Stimulated activated CD4-positive, alpha-beta T cell treated with anti-CD3 and anti-CD28 coated beads, Interleukin-4, amount 100 ng/mL, for 1 hour (primary cell): ENCODE results near the gene RIPOR1.

Experiments used
- DNase-seq: peaks from one replicate; pipeline ENCODE4 v3.0.0-alpha.2; 2020

The RIPOR1 gene

DNA sequence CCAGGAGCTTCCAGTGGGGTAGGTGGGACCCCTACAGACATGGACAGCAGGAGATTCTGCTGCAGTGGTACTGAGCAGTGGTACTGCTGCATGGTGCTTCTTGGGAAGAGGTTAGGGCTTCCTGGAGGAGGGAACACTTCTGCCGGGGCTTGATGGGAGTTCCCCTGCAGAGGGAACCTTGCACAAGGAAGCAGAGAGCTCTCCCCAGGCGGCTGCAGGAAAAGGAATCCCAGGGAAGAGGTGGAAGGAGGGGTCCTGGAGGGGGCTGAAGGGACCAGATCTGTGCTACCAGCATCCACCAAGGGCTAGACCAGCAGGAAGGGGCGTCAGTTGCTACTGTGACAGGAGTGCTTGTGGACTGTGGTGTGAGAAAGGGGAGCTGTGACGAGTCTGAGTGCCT is 10.6 kb downstream of the RIPOR1 start:
- DNase-seq = no peak

DNA sequence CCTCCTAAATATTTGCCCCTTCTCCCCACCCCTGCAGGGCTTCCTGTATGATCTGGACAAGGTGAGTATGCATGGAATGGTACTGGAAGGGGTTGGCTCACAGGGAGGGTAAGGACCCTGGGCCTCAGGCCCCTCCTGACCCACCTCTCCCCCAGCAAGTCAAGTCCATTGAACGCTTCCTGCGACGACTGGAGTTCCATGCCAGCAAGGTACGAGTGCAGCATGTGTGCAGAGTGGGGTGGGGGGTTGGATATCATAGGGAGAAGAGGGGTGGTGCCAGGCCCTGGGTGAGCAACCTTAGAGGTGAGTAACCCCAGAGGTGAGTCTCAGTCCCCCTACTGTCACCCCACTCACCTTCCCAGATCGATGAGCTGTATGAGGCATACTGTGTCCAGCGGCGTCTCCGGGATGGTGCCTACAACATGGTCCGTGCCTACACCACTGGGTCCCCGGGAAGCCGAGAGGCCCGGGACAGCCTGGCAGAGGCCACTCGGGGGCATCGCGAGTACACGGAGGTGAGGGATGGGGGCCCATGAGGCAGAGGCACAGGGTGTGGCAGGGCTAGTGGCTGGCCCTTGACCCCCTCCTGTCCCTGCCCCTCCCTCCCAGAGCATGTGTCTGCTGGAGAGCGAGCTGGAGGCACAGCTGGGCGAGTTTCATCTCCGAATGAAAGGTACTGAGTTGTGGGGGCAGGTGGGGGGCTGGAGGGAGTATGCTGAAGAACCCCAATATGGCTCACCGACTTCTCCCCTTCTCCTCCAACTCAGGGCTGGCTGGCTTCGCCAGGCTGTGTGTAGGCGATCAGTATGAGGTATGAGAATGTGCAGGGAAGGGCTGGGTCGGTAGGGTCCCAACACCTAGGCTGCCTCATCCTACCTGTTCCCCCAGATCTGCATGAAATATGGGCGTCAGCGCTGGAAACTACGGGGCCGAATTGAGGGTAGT is 11.3 kb downstream of the RIPOR1 start:
- DNase-seq = no peak

DNA sequence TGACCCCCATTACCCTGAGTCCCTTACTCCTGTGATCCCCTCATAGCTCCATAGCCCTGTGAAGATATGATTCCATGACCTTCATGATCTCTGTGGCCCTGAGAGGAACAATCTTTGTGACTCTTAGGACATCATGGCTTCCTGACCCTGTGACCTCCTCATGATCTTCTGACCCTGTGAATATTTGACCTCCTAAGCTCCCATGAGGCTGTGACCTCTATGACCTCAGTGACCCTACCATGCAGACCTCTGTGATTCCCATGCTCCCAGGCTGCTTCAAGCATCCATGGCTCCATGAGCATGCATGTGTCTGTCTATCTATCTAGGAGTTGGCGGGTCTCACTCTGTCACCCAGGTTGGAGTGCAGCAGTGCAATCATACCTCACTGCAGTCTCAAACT is 12.1 kb downstream of the RIPOR1 start:
- no peak for DNase-seq

DNA sequence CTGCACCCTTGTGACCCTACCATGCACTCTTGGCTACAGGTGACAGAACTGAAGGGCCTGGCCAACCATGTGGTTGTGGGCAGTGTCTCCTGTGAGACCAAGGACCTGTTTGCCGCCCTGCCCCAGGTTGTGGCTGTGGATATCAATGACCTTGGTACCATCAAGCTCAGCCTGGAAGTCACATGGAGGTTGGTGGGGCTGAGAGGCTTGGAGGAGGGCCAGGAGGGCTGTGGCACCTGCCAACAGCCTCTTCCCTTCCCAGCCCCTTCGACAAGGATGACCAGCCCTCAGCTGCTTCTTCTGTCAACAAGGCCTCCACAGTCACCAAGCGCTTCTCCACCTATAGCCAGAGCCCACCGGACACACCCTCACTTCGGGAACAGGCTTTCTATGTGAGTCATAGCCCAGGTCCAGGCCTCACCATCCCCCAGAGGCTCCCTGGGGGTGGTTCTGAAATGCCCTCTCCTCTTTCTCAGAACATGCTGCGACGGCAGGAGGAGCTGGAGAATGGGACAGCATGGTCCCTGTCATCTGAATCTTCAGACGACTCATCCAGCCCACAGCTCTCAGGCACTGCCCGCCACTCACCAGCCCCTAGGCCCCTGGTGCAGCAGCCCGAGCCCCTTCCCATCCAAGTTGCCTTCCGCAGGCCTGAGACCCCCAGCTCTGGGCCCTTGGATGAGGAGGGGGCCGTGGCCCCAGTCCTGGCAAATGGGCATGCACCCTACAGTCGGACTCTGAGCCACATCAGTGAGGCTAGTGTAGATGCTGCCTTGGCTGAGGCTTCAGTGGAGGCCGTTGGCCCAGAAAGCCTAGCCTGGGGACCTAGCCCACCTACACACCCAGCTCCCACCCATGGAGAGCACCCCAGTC is 13.0 kb downstream of the RIPOR1 start:
- DNase-seq = no peak

DNA sequence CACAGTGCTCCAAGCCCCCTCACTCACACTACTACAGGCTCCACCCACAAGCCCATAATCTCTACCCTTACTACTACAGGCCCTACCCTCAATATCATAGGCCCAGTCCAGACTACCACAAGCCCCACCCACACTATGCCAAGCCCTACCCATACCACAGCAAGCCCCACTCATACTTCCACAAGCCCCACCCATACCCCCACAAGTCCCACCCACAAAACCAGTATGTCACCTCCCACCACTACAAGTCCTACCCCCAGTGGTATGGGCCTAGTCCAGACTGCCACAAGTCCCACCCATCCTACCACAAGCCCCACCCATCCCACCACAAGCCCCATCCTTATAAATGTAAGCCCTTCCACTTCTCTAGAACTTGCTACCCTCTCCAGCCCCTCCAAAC is 13.8 kb downstream of the RIPOR1 start:
- DNase-seq = peak; percentile 56

DNA sequence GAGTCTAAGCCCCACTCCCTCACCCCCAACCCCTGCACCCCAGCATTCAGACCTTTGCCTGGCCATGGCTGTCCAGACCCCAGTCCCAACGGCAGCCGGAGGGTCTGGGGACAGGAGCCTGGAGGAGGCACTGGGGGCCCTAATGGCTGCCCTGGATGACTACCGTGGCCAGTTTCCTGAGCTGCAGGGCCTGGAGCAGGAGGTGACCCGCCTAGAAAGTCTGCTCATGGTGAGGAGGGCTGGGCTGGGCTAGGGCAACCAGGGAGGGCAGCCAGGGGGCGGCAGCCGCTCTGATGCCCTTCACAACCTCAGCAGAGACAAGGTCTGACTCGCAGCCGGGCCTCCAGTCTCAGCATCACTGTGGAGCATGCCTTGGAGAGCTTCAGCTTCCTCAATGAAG is 14.4 kb downstream of the RIPOR1 start:
- no peak for DNase-seq

DNA sequence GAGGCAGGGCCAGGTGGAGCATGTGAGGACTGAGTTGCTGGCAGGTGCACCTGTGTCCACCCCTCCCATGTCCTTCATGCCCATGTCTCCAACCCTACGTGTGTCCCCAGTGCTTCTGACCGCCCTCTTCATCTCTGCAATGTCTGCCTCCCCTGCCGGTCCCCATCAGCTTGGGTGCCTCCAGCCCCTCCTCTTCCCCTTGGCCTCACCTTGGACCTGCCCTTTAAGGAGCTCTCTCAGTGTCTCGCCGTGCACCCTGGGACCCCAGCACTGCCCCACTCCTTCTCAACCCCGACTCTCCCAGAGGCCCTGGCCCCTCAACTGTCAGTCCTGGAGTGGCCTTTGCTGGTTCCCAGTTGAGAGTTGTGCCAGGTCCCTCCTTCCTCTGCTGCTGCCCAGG is 15.0 kb downstream of the RIPOR1 start:
- DNase-seq = no peak

DNA sequence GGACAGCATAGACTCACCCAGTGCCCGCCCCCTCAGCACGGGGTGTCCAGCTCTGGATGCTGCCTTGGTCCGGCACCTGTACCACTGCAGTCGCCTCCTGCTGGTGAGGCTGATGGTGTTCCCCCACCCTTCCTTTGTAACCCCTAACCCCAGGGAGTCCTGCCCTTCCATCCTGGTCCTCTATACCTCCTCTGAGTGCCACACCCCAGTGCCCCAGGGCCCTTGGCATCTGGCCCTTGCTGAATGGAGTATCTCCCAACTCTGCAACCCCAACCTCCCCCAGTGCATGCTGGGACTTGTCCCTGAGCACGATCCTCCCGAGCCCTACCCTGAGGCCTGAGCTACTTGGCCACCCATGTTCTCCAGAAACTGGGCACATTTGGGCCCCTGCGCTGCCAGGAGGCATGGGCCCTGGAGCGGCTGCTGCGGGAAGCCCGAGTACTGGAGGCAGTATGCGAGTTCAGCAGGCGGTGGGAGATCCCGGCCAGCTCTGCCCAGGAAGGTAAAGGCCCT is 15.8 kb downstream of the RIPOR1 start:
- no peak for DNase-seq

DNA sequence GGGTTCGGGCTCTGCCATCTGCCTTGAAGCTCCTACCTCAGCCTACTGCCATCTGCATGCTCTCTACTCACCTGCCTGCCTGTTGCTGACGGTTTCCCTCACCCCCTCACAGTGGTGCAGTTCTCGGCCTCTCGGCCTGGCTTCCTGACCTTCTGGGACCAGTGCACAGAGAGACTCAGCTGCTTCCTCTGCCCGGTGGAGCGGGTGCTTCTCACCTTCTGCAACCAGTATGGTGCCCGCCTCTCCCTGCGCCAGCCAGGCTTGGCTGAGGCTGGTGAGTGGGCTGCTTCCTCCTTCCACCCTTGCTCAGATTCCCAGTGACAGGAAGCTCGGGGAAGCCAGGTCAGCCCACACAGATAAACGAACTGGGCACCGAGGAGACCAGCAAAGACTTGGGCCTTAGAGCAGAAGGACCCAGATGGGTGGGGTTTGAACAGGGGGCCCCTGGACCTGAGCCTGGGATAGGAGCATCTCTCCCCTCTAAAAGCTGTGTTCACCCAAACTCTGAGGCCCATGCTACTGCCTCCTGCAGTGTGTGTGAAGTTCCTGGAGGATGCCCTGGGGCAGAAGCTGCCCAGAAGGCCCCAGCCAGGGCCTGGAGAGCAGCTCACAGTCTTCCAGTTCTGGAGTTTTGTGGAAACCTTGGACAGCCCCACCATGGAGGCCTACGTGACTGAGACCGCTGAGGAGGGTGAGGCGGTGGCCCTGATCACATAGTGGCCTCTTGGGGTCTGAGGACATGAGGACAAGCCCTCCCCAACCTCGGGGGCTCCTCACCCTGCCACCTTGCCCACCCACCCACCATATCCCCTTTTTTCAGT is 16.4 kb downstream of the RIPOR1 start:
- DNase-seq = no peak

DNA sequence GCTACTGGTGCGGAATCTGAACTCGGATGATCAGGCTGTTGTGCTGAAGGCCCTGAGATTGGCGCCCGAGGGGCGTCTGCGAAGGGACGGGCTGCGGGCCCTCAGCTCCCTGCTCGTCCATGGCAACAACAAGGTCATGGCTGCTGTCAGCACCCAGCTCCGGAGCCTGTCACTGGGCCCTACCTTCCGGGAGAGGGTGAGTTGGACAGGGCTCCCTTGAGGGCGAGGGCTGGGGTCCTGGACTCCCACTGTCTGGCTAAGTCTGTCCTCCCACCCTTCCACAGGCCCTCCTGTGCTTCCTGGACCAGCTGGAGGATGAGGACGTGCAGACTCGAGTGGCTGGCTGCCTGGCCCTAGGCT is 17.0 kb downstream of the RIPOR1 start:
- DNase-seq = no peak

DNA sequence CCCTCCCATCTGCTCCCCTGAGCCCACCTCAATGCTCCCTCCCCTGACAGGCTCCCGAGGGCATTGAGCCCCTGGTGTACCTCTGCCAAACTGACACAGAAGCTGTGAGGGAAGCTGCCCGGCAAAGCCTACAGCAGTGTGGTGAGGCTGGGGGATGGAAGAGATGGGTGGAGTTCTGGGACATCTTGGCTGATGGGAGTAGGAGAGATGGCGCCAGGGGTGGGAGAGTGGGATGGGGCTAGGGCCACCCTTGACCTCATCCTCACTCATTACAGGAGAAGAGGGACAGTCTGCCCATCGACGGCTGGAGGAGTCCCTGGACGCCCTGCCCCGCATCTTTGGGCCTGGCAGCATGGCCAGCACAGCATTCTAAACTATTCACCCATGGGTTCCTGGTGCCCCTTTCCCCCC is 17.5 kb downstream of the RIPOR1 start:
- DNase-seq = no peak

DNA sequence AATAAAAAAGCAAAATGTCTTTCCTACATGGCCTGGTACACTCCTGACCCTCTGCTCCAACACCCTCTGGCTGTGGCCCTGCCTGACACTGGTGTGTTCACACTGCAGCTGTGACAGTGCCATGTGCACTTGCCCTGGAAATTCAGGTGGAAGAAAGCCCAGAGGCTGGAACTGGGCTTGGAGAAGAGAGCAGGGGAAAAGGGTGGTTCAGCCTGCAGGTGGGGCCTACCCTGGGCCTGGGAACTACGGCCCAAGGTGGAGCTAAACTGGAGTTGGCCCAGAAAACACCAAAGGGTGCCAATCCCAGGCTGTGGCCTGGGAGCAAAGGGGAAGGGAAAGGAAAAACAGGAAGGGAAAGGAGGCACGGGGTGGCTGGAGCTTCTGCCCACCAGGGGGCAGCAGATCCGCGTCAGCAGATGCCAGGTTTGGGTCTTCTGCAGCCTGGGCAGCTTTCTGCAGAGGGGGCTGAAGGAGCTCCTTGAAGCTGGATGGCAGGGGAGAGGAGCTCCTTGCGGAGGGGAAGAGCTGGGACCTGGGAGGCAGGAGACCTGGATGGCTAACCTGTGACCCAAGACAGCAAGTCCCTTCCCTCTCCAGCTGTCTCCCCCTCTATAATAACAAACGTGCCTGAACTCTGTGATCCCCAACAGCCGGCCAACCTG is 18.3 kb downstream of the RIPOR1 start:
- DNase-seq = peak; percentile 76

DNA sequence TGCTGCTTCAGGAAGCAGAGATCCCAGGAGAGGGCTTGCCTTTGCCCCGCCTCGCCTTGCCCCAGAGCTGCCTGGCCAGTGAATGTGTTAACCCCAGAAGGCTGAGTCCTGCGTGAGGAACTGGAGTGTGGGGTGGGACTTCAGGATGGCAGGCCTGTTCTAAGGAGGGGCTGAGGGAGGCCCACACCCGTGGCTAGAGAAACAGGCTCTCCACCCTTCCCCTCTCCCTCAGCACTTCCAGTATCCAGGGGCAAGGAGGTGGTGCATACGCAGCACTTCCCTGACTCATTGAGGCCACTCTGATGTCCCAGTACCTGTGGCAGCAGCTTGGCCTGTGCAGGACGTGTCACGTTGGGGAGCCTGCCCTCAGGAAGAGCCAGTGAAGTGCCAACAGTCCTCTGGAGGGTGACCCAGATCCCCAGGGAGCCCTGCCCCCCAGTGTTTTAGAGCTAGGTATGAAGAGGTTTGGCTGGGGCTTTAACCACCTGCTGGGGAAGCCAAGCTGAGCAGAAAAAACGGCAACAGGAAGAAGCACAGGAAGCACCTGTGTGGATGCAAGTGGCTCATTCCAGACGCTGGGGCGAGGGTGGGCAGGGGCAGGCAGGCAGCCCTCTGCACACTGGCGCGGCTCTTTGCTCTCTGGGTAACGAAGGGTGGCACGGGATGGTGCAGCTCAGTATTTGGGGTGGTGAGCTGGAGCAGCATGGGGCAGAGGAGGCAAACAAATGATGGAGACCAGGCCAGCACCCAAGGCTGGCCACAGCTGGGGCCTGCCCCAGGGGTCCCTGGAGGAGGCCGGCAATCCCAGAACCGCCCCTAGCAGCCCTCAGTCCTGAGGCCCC is 19.0 kb downstream of the RIPOR1 start:
- DNase-seq = peak; percentile 24

DNA sequence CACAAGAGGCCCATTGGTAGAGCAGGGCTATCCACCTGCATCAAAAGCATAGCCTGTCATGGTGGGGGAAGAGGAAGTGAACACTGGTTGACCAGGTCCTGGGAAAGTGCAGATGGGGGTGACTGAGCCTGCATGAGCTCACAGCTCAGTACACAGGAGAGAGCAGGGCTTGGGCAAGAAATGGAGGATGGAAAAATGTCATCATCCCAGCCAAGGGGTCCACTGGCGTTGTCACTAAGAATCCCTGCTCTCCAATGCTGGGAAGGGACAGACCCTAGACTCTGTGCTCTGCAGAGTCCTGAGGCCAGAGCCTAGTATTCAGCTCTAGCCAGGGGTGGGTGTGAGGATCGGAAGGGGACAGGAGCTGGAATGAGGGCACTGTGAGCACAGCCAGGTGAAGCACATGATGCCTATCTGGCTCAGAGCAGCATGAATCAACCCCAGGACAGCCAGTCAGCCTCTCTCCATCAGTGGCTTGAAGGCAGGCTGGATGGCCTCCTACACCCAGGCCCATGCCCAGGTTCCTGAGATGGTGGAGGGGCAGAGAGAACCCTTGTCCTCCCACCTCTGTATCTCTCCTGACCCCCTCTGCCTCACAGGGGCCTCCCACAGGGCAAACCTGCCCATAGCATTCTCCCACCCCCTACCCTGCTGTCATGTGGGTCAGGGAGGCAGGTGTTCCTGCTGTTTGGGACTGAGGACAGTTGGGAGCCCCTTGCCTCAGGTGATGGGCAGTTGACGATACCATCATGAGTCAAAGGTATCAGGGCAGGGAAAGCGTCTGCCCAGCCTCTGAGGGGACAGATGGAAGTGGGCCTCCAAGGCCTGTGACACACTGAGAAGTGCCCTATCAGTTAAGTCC is 19.9 kb downstream of the RIPOR1 start:
- no peak for DNase-seq

DNA sequence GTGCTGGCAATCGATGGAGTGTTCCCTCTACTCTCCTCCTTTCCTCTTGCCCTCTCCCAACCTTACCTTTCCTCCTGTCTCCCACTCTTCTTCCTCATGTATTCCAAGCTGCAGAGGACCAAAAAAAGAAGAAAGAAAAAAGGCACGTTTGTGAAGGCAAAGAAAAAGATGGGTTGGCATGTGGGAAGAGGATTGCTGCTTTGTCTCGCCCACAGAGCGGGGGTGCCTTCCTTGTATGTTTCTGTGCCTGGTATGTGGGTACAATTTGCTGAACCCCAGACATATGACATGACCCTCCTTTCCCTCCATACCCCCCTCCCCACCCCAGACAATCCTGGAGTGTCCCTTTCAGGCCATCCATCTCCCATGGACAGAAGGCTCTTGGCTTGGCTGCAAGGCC is 20.6 kb downstream of the RIPOR1 start:
- DNase-seq = no peak

DNA sequence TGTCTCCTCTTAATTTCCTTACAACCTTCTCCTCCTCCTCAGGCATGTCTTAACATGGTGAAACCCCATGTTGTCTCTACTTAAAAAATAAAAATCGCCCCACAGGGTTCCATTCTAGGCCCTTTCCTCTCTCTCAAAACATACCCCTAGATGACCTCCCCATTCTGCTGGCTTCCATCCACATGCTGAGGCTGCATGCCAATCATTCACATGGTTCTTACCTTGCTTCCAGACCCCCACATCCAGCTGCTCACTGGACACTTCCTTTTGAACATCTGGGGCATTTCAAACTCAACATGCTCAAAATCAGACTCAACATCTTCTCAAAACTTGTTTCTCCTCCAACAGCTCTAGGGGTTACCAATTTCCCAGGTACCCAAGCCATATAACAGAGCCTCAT is 21.3 kb downstream of the RIPOR1 start:
- no peak for DNase-seq

DNA sequence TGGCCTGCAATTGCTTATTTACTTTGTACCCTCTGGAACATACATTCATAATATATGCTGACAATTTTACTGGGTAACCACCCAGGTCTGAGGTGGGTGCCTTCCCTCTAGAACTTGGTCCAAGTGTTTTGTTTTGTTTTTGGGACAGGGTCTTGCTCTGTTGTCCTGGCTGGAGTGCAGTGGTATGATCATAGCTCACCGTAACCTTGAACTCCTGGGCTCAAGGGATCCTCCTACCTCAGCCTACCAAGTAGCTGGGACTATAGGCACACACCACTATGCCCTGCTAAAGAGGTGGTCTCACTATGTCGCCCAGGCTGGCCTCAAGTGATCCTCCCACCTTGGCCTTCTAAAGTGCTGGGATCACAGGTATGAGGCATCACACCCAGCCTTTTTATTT is 22.5 kb downstream of the RIPOR1 start:
- no peak for DNase-seq

DNA sequence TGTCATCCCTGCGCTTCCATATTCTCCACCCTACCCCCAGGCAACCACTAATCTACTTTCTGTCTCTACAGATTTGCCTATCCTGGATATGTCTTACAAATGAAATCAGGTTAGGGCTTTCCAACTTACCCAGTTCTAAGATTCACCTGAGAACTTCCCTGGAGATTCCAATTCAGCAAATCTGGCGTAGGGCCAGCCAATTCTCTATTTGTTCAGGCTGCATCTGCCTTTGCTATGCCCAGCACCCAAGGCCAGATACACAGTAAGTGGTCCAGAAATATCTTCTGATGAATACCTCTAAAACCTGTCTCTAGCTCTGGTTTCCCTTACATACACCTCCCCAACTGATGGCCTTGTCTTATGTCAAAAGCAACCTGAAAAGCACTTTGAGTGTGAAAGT is 23.3 kb downstream of the RIPOR1 start:
- no peak for DNase-seq

DNA sequence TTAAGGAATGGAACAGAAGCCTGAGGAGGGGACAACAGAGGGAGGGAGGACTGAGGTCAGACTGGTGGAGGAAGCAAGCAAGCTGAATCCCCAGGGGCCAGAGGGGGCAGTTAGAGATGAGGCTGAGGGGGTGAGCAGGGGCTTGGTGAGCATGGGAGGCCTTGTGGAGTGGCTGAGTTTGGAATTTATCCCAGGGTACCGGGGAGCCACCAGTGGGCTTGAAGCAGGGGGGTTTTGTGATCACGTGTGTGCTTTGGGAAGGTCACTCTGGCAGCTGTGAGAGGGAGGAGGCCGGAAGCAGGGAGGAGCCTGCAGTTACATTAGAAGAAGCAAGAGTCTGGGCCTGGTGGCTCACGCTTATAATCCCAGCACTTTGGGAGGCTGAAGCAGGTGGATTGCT is 23.8 kb downstream of the RIPOR1 start:
- DNase-seq = no peak

DNA sequence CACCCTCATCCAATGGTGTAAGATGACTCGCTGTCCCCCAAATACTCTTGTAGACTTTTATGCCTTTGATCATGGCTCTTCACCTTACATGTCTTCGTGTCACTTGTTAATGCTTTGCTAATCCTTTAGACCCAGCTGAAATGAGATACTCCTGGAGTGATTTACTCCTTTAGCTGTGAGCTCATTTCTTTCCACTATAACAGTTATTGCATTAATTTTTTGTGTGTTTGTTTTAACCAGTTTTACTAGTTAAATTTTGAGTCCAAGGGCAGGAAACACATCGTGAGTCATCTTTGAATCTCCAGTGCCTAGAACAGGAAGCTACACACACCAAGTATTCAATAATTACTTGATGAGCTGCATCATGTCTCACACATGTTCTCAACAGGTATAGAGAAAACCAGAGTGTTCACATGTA is 27.2 kb downstream of the RIPOR1 start:
- DNase-seq = no peak
